Nephron progenitor cell (in vitro differentiated cells): ENCODE measurements around the gene PRDM16.

Experiments
- DNase-seq: peaks from one replicate; pipeline ENCODE4 v3.0.0; 2021
- H3K27ac Mint-ChIP-seq: 2 replicates; pipeline ENCODE4 v1.8.0; 2021; ENCODE audit warnings: mild to moderate bottlenecking, moderate library complexity, mixed read lengths
- H3K27me3 Mint-ChIP-seq: 2 replicates; pipeline ENCODE4 v1.8.0; 2021; ENCODE audit warnings: mild to moderate bottlenecking, low read depth, mixed read lengths; ENCODE audit not compliant: poor library complexity
- H3K36me3 Mint-ChIP-seq: 2 replicates; pipeline ENCODE4 v1.8.0; 2021; ENCODE audit warnings: low read depth, mixed read lengths
- H3K4me1 Mint-ChIP-seq: 2 replicates; pipeline ENCODE4 v1.8.0; 2021; ENCODE audit warnings: mixed read lengths
- H3K4me3 Mint-ChIP-seq: 2 replicates; pipeline ENCODE4 v1.8.0; 2021; ENCODE audit warnings: mild to moderate bottlenecking, moderate library complexity, mixed read lengths
- H3K9me3 Mint-ChIP-seq: 2 replicates; pipeline ENCODE4 v1.8.0; 2021; ENCODE audit warnings: mild to moderate bottlenecking, moderate library complexity, mixed read lengths
- CTCF ChIP-seq: fragments of 200-600 bp; sonication (generic); IDR thresholded peaks from 2 replicates; pipeline ENCODE4 v1.5.0; 2021; ENCODE audit warnings: antibody characterized with exemption

Gene PRDM16

GRCh38 chr1:3315399-3316339, 246.7 kb downstream of the PRDM16 start:
- Mint-ChIP-seq H3K4me3 (peak overlapping the region; percentile 70), H3K4me1 (peaks cover 77% of the 10 kb centered on the region), H3K36me3 (no peaks in the 10 kb centered on the region), H3K9me3 (no peaks in the 10 kb centered on the region), H3K27me3 (peaks cover 22% of the 10 kb centered on the region), H3K27ac (no peak overlapping the region)
- no peak for DNase-seq
- no peak for TF ChIP-seq CTCF

DNA sequence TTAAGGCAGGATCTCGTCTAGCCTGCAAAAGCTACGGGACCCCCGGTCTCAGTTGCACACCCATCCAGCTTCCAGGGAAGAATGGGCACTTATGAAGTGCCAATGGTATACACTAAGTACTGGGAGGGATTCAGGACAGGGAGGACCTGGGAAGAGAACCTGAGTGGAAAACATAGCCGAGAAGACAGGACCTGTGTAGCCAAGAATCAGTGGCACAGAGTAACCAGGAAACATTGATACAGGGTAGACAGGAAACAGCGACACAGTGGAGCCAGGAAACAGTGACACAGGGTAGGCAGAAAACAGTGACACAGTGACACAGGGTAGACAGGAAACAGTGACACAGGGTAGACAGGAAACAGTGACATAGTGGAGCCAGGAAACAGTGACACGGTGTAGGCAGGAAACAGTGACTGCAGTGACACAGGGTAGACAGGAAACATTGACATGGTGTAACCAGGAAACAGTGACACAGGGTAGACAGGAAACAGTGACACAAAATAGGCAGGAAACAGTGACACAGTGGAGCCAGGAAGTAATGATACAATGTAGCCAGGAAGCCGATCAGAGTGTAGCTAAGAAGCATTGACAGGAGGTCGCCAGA, 247.4 kb downstream of the PRDM16 start:
- DNase-seq: no peak
- TF ChIP-seq CTCF: no peak
- Mint-ChIP-seq H3K36me3 (no peaks in the 10 kb centered on the region), H3K9me3 (no peaks in the 10 kb centered on the region), H3K4me1 (peaks cover 70% of the 10 kb centered on the region), H3K27me3 (peaks cover 22% of the 10 kb centered on the region), H3K4me3 (no peak overlapping the region), H3K27ac (no peak overlapping the region)

- no peak overlapping the region for H3K27ac Mint-ChIP-seq
- DNase-seq: no peak
- peaks cover 67% of the 10 kb centered on the region for H3K4me1 Mint-ChIP-seq
- peaks cover 22% of the 10 kb centered on the region for H3K27me3 Mint-ChIP-seq
- H3K36me3 Mint-ChIP-seq: no peaks in the 10 kb centered on the region
- no peaks in the 10 kb centered on the region for H3K9me3 Mint-ChIP-seq
- TF ChIP-seq CTCF: no peak
- no peak overlapping the region for H3K4me3 Mint-ChIP-seq
Measured at GRCh38 chr1:3317456-3317855, 248.5 kb downstream of the PRDM16 start.

DNA sequence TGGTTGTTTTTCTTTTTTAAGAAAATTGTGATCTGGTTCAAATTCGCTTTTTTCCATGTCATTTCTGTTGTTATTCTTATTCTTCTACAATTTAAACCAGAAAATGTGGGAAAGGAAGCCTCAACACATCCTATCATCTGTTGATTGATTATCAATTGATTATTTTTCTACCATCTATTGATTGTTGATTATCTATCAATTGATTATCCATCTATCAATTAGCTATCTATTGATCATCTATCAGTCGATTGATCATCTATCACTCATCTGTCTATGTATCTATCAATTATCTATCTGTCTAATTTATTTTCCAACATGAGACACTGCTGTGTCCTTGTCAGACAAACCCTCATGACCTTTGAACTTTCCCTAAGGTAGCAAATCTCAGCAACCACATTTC, 249.3 kb downstream of the PRDM16 start:
- peaks cover 15% of the 10 kb centered on the region for H3K27me3 Mint-ChIP-seq
- no peaks in the 10 kb centered on the region for H3K9me3 Mint-ChIP-seq
- H3K4me1 Mint-ChIP-seq: peaks cover 59% of the 10 kb centered on the region
- H3K36me3 Mint-ChIP-seq: no peaks in the 10 kb centered on the region
- no peak for DNase-seq
- no peak overlapping the region for H3K27ac Mint-ChIP-seq
- no peak overlapping the region for H3K4me3 Mint-ChIP-seq
- TF ChIP-seq CTCF: no peak

DNA sequence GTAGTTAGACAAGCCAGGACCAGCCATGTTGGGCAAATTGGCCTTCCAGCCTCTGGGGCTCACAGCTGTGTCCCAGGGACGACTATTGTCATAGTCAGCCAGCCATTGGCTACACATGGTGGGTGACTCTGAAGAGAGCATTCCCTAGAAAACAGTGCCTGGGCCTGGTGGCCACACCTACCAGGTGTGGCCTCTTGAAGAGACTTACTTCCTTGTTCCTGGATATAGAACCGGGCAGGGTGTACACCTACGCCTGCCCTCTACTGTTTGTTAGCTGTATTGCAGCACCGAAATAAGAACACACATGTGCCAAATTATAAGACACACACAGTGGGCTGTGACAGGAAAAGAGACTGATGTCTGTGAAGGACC, 250.9 kb downstream of the PRDM16 start:
- Mint-ChIP-seq H3K27me3 (peaks cover 19% of the 10 kb centered on the region), H3K4me3 (no peak overlapping the region), H3K36me3 (no peaks in the 10 kb centered on the region), H3K27ac (no peak overlapping the region), H3K4me1 (peaks cover 43% of the 10 kb centered on the region), H3K9me3 (no peaks in the 10 kb centered on the region)
- no peak for DNase-seq
- TF ChIP-seq CTCF: peak; percentile 85
